Activated CD8-positive, alpha-beta memory T cell treated with anti-CD3 and anti-CD28 coated beads for 48 hours (primary cell): Measurements from ENCODE around the gene LMO2.
"Not testable (repeated sequence)": the region's sequence is repeated elsewhere in the genome, so short reads cannot be mapped to it uniquely, and the experiment has no call there.

Source experiments
- DNase-seq, 3 experiments: peaks; one replicate each; pipeline ENCODE4 v3.0.0-alpha.2; 2020; ENCODE audit warnings: low read depth in 2 of 3, low spot score in 2 of 3

LMO2 gene

DNA sequence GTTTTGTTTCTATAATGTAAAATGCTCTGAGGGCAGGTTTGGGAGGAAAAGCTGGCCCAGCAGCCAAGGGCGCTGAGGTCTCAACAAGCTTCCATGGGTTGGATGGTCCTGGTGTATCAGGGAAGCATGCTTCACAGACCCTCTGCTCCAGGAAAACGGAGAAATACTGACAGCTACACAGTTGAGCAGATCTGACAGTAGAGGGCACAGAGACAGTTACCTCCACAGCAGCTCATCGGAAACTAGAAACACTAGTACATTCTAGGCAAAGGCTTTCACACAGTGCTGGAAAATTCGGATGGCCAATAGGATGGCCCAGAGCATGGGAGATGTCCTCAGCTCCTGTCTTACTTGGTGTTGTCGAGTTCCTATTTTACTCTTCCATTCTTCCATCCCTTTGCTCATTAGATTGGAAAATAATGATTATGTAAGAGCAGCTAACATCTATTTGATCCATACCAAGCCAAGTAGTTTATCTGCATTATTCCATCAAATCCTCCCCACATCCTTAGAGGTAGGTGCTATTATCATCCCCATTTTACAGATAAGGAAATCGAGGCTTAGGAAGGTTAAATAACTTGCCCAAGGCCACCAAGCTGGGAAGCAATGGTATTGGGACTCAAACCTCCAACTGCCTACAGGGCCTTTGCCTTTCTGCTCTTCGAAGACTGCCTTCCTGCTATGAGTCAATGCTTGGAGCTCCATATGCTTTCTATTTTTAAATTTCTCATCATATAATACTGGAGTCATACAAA is 28.3 kb downstream of the LMO2 start:
- DNase-seq: no peak

DNA sequence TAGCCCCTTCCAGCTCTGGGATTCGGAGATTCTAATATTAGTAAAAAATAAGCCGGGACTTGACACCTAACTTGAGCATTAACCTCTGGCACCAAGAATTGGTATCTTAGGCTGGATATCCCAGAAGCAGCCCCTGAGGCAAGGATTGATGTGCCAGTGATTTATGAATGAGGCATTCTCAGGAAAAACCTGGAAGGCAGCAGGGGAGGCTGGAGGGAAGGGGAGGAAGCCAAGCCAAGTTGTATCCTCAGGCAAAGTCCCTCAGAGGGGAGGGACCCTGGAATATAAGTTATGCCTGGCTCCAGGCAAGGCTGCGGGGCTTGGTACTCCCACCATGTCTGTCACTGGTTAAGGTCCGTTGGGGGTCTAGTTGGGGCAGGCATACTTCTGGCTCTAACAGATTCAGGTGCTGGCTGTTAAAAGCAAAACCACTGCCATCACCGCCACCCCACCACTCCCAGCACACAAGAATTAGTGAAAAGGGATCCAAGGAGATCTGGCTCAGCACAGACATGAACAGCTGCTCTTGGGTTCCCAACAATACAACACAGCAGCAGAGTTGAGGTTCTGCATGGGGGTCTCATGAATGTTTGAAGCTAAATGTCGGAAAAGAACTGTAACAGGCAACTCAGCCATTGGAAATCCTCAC is 29.8 kb downstream of the LMO2 start:
- no peak for DNase-seq

DNA sequence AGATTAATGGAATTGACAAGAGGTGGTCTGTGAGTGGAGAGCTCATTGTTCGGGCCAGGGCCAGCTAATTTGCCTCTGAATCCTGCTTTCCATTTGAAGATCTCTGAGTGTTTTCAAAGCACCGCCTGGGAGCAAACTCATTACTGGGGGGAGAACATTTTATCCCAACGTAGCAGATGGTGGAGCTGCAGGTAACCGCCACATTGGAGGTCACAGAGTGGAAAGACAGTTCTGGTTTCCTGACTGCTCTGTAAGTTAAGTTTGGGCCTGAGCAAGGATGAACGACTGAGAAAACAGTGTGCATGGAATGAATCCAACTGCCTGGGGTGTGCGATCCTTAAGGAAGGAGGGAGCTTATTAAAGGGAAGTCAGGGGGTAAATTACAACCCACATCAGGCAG is 30.5 kb downstream of the LMO2 start:
- no peak for DNase-seq

DNA sequence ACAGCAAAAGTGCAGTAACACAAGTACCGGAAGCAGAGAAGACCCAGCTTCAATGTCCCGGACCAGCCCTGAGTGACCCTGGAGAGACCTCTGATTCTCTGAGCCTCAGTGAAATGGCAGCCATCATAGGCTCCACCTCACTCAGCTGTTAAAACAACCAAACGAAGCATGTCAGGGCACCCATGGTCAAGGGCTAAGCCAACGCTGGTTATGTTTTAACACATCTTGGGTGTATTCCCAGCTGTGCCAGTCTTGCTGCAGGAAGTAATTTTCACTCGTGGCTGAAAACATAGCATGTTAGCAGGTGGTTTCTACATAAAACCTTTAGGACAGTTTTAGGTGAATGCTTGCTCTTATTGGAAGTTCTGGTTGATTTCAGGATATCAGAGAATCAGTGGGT is 30.9 kb downstream of the LMO2 start:
- no peak for DNase-seq

DNA sequence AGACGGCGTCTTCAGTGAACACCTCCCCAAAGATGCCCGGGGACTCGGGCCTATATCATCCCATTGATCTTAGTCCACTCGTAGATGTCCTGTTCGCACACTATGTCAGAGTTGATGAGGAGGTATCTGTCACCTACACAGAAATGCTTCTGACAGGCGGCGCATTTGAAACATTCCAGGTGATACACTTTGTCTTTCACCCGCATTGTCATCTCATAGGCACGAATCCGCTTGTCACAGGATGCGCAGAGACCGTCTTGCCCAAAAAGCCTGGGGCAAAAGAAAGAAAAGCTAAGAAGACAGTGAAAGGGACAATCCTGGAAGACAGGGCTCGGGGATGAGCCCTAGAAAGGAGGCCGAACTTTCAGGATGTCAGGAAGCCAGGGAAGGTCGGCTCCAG is 32.6 kb downstream of the LMO2 start:
- DNase-seq: no peak

DNA sequence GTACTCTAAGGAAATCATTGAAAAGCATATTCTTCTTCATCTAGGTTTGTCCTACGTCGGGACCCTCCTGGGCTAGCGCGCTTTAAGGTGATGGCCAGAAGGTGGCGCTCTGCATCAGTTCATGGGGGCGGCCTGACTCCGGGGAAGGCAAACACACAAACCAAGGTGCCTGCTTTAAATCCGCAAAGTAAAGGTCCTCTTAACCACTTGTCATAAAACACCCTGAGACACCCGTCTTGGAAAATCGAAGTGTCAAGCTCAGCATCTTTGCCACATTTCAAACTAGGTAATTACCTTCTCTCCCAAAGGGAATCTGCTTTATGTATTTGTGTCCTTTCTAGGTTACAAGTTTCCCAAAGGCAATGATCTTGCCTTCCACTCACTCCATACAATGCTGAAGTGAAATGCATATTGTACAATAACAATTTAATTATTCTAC is 33.9 kb downstream of the LMO2 start:
- DNase-seq: peak; percentile 30 to 76 (median 60)

DNA sequence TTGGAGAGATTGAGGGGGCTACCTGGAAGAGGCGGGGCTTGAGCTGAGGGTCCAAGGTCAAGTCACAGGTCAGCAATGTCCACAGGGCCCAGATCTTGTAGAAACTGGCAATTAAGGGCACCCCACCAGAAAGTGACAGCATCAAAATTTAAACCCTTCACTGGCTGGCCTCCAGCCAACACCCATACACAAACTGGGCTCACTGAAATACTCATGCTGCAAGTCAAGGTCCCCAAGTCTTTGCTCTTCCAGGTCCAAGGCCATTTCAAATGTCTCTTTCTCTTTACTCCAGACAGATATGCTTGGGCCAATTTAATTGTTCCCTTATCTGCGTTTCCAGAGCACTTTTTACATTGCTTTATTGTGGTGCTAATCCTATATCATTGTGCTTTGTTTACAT is 36.4 kb downstream of the LMO2 start:
- no peak for DNase-seq

DNA sequence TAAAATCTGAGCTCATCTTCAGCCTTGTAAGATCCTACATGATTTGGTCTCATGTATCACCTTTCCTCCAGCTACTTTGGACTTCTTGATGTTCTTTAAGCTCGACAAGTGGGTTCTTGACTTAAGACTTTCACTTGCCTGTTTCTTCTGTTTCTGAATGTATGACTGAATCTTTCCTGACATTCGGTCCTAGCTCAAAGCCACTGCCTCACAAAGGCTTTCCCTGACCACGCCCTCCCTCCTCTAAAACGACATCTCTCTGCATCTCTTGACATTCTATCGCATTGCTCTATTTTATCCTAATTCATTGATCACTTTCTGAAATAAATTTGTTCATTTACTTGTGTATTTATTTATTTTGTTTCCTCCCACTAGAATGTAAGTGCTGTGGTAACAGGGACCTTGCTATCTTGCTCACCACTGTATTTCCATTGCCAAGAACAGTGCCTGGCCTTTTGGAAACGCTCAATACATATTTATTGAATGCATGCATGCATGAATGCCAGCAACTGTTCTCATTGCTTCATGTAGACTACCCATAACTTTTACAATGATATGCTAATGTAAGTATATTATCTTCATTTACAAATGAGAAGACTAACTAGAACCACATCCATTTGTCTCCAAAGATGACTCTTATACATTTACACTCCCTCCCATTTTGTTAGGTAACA is 43.0 kb downstream of the LMO2 start:
- no peak for DNase-seq

DNA sequence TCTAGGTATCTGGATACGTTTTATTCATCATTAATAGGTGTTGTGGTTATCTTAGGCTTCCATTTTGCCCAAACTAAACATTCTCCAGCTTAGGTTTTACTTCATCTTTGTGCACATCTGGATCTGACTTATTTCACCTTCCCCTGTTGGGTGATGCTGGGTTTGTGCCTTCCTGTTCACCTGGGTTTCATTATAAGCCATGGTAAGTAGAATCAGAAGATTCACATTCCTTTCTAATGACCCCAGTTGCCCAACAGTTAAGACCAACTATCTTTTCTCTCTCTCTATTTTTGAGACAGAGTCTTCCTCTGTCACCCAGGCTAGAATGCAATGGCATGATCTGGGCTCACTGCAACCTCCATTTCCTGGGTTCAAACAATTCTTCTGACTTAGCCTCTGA is 44.6 kb downstream of the LMO2 start:
- no peak for DNase-seq

DNA sequence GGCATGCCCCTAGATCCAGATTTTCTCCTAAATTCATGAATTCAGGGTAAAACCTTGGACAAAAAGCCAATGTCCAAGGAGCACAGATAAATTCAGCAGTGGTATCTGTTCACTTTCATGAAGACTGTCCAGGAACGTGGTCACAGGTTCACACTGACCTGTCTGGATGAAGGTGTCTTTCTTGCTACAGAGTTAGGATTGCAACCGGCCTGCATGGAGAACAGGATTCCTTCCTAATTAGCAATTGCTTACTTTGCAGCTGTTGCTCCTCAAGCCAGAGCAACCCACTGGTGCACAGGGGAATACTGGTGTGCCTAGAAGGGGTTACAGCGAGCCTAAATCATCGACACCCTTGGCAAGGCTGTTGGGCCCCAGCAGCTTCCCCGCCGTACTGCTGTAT is 47.6 kb downstream of the LMO2 start:
- no peak for DNase-seq

DNA sequence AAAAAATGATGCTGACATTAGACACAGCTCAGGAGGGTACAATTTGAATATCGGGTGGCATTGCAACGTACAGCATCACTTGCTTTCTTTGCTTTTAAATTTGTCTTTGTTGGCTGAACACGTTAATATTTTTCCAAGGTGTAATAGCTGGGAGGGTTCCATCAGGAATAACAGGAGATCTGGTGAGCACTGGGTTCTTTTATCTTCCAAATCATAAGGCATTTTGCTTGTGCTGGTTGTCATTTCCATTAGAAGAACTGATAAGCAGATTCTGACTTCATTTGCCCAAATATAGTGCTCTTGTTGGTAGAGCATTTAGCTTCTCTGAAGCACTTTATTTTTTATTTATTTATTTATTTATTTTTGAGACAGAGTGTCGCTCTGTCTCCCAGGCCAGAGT is 48.9 kb downstream of the LMO2 start:
- no peak for DNase-seq

DNA sequence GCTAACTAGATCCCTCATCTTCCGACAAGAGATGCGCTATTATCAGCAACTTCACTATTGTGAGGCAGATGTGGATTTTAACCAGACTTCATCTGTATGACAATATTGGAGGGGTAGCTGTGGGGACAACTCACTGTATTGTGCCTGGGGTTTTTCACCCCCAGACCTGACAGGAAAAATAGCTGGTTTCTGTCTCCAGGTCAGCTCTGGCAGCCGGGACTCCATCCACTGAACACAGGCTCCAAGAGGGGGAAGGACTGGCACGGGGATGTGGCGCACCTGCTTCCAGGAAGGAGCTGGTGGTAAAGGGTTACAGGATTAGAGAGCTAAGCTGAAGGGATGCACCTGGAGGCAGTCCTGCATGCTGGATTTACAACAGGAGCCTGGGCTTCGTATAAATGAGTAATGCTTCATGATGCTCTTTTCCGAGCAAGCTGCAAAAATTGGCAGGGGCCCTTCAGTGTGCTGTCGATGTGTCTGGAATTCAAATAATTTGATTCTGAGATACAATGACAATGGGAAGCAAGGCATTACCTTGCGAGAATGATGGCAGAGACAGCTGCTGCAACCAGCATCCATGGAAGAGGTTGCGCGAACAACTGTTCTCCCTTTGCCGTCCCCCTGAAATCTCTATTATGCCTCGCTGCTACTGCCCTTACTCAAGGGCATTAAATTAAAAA is 49.5 kb downstream of the LMO2 start:
- no peak for DNase-seq

DNA sequence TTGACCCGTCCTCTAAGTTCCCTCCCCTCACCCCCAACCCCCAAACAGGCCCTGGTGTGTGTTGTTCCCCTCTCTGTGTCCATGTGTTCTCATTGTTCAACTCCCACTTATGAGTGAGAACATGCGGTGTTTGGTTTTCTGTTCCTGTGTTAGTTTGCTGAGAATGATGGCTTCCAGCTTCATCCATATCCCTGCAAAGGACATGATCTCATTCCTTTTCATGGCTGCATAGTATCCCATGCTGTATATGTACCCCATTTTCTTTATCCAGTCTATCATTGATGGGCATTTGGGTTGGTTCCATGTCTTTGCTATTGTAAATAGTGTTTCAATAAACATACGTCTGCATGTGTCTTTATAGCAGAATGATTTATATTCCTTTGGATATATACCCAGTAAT is 53.6 kb downstream of the LMO2 start:
- DNase-seq: not testable (repeated sequence)

DNA sequence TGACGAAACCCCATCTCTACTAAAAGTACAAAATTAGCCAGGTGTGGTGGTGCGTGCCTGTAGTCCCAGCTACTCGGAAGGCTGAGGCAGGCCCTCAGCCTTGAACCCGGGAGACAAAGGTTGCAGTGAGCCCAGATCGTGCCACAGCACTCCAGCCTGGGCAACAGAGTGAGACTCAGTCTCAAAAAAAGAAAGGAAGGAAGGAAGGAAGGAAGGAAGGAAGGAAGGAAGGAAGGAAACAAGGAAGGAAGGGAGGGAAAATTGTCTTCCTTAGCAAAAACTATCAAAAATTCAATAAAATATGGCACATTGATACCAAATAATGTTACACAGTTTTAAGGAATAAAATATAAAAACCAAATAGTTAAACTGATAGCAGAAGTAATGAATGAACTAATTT is 54.5 kb downstream of the LMO2 start:
- DNase-seq: not testable (repeated sequence)

DNA sequence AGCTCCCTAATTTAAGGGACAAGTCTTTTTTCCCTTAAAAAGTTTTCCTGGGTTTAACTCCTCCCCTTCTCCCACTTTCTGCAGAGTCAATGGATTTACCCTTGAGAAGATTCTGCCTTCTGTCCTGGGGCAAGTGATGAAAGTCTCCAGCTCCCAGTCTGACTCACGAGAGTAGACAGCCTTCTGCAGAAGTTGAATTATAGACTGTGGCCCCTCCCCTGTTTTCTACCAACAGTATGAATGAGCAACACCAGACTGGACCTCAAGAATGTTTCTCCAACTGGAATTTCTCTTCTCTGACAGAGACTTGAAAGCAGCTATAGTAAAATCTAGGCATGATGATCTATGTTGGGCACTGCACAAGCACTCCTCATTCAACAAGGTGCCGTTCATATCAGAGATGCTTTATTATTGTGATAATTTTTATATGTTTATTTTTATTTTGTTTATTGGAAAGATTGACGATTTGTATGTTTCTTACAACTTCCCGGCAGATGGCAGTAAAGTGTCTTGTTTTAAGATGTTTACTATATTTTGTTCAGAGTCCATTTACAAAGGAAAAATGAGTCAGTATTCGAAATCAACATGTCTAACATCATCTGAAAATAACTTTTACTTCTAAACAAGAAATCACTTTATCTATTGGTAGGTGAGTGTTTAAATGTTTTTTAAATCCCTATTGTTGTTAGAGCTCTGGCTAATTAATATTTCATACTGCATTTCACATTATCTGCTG is 56.6 kb downstream of the LMO2 start:
- DNase-seq: no peak

DNA sequence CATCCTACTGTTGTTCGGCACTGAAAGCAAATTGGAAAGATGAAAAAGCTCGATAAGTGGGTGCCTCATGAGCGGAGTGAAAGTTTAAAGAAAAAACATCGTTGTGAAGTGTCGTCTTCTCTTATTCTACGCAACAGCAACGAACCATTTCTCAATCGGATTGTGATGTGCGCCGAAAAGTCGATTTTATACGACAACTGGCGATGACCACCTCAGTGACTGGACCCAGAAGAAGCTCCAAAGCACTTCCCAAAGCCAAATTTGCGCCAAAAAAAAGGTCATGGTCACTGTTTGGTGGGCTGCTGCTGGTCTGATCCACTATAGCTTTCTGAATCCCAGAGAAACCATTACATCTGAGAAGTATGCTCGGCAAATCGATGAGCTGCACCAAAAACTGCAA is 59.2 kb downstream of the LMO2 start:
- DNase-seq: no peak

DNA sequence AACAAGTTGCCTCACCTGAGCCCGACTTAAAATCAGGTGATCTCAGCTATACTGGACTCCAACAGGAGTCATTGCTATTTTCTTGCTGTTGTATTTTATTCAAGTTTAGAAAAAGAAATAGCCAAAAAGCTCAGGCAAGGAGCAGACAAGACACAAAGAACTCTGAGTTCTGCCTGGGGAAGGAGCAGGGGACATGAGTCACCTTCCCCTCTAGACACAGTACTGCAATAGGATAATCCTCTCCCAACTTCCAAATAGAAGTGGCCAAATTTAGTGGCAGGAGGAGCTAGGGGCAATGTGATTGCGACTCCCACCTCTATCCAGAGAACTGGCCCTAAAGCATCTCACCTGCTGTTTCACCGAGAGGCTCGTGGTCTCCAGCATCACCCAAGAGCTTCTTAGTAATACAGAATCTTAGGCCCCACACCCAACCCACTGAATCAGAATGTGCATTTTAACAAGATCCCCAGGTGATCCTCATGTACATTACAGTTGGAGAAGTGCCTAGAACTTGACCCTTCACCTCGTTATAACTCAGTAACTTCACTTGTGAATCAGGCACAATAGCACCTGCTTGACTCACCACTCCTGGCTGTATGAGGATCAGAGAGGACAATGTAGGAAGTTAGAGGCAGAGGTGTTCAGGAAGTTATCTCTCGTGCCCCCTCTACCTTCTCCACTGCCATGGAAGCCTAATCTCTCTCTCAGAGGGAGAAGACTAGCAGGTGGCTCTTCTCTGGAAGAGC is 60.8 kb downstream of the LMO2 start:
- no peak for DNase-seq

DNA sequence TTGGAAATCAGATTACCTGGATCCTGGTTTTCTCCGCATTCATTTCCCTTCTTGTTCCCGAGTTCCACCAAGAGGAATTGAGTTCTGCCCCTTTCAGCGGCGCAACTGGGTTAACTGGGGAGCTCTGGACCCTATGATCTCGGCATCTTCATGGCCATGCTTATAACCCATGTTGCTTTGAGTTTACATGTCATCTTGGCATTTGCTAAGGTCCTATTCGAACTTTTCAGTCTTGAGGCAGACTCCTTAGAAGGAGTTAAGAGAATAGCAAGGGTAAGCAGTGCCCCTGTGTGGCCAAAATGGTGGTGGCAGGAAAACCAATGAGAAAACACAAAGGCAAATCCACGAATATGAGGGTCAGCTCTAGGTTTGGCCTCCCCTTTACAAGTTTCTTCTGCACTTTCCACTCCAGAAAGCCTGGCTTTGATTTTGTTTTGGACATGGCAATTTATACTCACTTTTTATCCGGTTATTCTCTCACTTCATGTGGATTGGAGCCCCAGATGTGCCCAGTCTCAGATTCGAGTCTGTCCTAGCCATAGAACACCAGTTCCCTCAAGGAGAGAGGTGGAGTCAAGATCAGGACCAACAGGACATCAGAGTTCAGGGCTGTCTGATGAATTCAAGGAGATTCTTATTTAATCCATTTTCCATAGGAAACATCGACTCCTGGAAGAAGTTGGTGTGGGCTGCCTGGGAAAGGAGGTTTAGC is 62.3 kb downstream of the LMO2 start:
- peak in 2 of 3 experiments; percentile 7 to 11 for DNase-seq

DNA sequence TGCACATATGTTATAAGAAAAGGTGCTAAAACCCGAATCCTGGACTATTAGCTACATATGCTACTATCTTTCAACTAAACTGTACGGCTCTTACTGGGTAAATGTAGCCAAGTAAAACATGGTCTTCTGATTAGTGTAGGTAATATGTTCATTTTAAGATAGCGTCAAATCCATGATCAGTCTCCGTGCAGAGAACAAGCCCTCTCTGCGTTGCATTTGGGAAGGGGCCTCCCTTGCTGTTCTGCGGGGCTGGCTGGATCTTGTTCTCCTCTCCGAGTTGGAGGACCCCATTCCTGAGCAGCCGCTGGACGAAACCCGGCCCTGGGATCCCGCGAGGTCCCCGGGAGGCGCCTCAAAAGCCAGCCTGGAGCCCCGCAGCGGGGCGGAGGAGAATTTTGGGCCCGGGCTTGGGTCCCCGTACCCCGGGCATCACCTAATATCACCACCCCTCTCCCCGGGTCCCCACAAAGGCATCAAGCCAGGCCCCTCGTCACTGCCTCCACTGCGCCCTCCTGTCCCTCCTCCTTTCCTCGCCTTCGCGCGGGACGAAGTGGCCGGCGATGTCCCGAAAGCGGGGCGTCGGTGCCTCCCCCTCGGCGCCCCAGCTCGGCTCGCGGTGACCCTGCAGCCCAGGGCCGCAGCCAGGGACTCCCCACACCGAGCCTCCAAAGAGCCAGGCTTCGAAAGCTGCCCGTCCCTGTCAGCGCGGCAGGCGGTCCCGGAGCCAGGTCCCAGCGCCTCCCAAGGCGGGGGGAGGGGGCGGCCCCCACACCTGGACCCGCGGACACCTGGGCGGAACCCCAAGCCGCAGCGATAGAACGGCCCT is 63.1 kb downstream of the LMO2 start:
- DNase-seq: no peak
